GM12878 (cell line): ENCODE results near the gene RMDN3.

Experiments used
- CEBPB ChIP-seq, 2 experiments: fragments of 150-350 bp in 1 of 2; IDR thresholded peaks; 2 replicates each; pipeline ENCODE4 v1.6.1; 2012 to 2014; ENCODE audit warnings: low read depth in 2 of 2, low read length in 2 of 2, borderline replicate concordance in 1 of 2, inconsistent platforms in 1 of 2
- POLR2AphosphoS5 ChIP-seq: IDR thresholded peaks from 2 replicates; pipeline ENCODE4 v1.6.1; 2011; ENCODE audit warnings: mild to moderate bottlenecking, low read length, inconsistent platforms
- YY1 ChIP-seq: IDR thresholded peaks from 2 replicates; pipeline ENCODE4 v1.6.1; 2011; ENCODE audit warnings: low read depth, mild to moderate bottlenecking, low read length
- ZNF384 ChIP-seq: IDR thresholded peaks from 2 replicates; pipeline ENCODE4 v1.6.1; 2012; ENCODE audit warnings: low read depth, mild to moderate bottlenecking, low read length, improper control_type of control experiment, borderline replicate concordance

- TF ChIP-seq YY1 (no peak), ZNF384 (no peak), POLR2AphosphoS5 (no peak), CEBPB (IDR thresholded peaks at IDR 0.05; ENCODE audit: borderline replicate concordance in 1 of 2, low read depth in 2 of 2, low read length in 2 of 2) (no peak)
Observed at GRCh38 chr15:40803688-40804087, 48.6 kb upstream of the RMDN3 start.
